HG03060 (cell line): ENCODE results near the gene SMPD3.

ENCODE experiments used
- ATAC-seq: cut with Tn5 transposase; IDR thresholded peaks from one replicate; pipeline ENCODE4 v1.9.1; 2021; ENCODE audit warnings: low read depth, moderate number of reproducible peaks; ENCODE audit not compliant: unreplicated experiment

SMPD3 gene

GRCh38 chr16:68473358-68474070 lies 25.2 kb upstream of the SMPD3 start:
- no peak for ATAC-seq

DNA sequence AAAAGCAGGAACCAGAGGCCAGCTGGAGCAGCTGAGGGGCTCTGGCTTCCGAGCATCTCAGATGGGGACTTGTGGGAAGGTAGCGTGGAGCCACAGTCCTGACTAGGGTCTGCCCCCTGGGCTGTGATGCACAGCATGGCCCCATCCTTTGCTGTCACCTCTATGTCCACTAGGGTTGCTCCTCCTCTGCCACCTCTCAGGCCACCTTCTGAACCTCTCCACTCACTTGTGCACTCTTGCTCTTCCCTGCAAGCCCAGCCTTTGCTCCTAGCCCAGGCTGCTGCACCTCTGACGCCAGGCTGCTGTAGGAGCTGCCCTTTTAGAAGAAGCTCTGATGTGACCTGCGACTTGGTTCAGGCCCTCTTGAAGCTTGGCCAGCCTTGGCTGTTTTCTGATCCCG lies 24.3 kb upstream of the SMPD3 start:
- ATAC-seq: no peak

DNA sequence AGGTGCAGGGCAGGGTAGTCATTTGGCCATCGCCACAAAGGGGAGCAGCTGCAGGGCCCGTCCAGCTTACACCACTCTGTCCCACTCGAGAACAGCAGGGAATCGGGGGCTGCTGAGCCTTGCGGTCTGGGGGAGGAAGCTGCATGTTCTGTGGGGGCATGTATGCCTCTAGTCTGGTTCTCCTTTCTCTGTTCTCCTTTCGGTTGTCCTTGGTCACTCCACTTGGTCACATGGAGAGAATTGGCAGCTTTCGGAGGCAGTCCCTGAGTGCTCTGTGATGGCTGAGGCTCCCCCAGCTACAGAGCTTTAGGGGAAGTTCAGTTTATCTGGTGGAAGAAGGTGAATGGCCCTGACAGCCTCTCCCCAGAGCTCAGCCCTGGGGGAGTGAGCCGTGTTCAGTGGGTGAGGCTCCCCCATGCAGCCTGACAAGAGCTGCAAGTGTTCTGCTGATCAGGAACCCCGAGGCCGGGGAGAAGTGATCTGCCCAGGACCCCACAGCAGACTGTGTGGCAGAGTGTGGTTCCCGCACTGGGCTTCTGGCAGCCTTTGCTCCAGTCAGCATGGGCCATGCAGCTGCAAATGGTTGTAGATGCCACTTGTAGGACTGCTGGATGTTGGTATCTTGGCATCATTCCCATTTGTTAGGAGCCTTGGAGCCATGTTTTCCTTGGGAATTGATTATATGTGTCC lies 22.3 kb upstream of the SMPD3 start:
- no peak for ATAC-seq

- ATAC-seq: no peak
Observed at GRCh38 chr16:68469796-68470460, 21.6 kb upstream of the SMPD3 start.

DNA sequence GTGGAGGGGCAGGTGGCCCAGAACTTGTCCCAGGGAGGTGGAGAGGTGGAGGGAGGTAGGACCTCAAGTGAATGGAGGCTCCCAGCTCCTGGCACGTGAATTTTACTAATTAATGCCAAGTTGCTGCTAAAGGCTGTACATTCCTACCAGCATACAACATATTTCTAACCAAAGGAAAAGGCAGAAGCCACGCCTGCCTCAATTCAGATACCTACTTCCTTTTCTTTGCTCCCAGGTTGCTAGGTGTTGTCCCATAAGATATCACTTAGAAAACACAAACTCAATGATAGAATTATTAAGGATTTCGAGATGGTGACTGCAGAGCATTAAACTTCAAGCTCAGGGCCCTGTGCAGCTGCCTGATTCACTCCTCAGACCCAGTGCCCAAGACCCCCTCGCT lies 20.5 kb upstream of the SMPD3 start:
- ATAC-seq: no peak

DNA sequence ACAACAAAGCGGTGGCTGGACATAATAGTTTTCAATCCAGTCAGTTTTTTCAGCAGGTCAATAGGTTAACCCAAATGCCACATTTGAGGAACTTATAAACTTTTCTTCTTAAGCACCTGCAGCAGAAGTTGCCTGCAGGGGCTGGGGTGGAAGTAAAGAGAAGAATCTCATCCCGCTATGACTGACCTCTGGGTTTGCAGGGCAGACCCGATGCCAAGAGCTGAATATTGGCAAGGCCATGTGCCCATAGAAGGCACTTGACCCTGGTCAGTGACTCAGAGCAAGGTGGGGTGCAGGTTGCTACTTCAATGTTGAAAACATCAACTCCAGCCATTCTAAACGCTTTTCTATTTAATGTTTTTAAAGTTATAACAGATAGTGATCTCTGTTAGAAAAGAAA lies 17.9 kb upstream of the SMPD3 start:
- no peak for ATAC-seq

DNA sequence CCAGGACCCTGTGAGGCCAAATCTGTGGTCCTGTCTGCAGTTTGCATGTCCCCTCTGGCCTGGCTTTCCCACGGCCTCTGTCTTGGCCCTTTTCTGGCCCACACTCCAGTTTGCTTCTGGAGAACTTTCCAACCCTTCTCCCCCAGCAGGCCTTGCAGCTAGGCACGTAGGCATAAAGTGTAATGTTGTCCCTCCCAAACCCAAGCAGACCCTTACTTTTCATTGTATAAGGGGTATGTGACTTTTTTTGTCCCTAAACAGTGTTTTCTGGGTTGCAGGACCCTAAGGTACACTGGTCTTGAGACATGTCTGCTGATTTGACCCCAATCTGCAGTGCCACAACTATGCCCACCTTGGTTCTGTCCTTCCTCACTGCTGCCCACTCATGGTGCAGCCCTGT lies 15.6 kb upstream of the SMPD3 start:
- no peak for ATAC-seq

DNA sequence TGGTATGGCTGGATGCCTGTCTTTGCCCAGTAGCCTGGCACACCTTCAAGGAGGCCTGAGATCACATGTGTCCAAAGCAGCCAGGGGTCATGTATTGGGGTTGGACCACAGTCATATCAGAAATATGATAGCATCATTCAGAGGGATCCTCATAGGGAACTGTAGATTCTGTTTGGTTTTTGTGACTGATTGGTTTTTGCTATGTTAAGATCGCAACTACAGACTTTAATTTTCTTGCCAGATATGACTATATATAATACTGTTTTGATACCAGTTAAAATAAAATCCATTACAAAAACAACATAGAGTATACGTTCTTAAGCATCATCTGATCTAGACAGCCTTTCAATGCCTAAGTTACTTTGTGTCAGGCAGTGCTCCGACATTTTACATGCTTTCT lies 11.8 kb upstream of the SMPD3 start:
- no peak for ATAC-seq

- ATAC-seq: no peak
Observed at GRCh38 chr16:68459457-68459856, 11.1 kb upstream of the SMPD3 start.

GRCh38 chr16:68458551-68458950 lies 10.2 kb upstream of the SMPD3 start:
- ATAC-seq: no peak

DNA sequence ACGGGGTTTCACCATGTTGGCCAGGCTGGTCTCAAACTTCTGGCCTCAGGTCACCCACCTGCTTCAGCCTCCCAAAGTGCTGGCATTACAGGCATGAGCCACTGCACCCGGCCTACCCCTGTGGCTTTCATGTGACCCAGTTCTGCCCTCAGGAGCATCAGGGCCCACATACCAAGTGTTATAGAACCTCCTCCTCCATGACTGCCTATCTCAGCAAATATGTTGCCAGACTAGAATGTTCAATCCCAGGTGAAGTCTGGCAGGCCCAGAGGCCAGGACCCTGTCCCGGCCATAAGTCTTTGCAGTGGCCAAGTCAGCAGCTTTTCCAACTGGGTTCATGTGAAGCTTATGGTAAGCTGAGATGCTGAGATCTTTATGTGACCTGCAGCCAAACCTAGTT lies 9.8 kb upstream of the SMPD3 start:
- no peak for ATAC-seq

- ATAC-seq: no peak
Observed at GRCh38 chr16:68455631-68456030, 7.3 kb upstream of the SMPD3 start.

GRCh38 chr16:68454920-68455435 lies 6.7 kb upstream of the SMPD3 start:
- no peak for ATAC-seq

- ATAC-seq: no peak
Observed at GRCh38 chr16:68453816-68454215, 5.5 kb upstream of the SMPD3 start.

DNA sequence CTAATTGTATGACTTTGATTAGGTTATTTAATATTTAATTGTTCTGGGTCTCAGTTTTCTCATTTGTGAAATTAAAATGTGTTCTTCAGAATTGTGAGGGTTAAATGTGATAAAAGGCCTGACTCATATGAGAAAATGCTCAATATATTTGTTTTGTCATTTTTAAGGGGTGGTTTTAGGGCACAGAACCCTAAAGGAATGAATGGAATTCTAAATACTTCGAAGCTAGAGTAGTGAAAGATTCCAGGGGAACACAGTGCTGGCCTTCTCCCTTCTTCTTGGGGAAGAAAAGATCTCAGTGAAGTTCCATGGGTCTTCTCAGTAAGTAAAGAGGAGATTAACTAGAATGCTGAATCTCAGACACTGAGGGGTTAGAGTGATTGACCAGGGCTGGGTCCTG lies 3.9 kb upstream of the SMPD3 start:
- ATAC-seq: no peak

DNA sequence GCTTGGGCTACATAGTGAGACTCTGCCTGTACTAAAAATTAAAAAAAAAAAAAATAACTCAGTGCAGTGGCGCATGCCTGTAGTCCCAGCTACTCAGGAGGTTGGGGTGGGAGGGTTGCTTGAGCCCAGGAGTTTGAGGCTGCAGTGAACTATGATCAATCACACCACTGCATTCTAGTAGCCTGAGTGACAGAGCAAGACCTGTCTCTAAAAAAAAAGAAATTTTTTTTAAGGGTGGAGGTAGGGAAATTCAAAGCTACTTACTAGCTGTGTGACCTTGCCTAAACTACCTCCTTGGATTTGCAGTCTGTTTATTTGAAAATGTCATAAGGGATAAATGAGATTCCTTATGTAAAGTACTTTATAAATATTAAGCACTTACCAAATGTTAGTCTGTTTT lies 3.4 kb upstream of the SMPD3 start:
- ATAC-seq: no peak

DNA sequence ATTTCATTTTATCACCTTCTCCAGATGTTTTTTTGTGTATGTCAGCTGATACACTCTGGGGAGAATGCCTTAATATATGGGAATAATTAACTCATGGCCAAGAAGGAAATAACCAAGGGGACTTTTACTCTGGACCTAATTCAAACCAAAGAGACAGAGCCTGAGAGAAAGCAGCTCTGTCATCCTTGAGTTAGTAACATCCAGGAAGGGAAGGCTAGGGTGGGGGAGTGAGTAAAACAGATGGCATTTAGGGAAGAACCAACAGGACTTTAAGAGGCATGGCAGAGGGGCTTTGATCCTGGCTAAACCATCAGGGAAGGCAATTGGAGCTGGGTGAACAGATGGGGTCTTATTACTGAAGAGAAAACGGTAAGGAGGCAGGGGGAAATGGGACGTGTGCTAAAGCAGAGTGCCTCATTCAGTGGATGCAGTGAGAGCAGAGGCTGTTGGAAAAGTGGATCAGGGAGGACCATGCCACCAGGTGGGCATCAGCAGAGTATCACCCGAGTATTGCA lies 2.5 kb upstream of the SMPD3 start:
- ATAC-seq: no peak

DNA sequence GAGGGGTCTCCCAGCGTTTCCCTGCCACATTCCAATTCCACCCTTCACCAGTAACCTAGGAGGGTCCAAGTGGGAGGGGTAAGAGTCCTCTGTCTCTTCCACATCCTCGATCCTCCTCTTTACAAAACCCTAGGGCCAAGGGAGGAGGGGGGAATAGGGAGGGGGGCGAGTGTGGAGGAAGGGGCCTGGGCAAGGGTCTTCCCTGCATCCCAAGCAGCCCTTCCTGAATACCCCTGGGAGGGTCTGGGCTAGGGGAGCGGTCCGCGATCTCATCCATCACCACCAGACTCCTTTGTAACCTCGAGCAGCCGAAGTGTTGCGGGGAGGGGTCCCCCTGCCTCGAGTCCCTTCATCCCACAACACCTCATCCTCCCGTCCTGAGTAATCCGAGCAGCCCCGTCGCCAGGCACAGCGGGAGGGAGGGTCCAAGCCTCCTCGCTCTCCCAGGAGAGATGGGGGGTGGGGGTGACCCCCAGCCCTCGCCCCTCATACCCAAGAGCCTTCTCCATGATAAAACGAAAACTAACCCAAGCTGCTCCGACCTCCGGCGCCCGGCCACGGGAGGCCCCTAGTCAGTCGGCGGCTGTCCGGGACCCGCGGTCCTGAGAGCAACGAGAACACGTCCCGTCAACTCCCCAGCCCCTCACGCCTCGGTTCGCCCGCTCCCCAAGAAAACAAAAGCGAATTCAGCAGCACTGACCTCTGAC lies 502 bp downstream of the SMPD3 start:
- no peak for ATAC-seq

- no peak for ATAC-seq
Observed at GRCh38 chr16:68446681-68447652, 1.3 kb downstream of the SMPD3 start.

GRCh38 chr16:68445458-68445857 lies 2.9 kb downstream of the SMPD3 start:
- ATAC-seq: no peak
